ENCODE data around the gene ARF1. TPM values are rescaled to one million over a fixed set of nuclear protein-coding genes. Genes with fewer than 3 reads are reported as not detected.

The ARF1 gene
- total RNA-seq, 4 donors from 2014 or later = 284 to 385 (median 362) TPM

DNA sequence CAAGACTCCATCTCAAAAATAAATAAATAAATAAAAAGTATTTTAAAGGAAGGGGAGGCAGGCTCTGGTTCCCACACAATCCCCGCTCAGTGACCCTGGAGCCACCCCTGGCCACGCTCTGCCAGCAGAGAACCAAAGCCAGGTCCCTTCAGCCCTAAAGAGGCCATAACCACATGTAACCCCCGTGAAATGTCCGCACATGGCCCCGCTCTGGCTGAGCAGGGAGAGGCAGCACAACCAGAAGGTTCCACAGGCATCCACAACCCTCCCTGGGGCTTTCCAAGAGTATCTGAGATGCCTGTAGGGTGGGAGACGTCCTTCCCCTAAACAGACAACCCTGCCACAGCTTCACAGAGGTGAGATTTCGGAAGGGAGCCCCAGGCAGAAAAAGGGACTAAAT is 1.4 kb upstream of the ARF1 start:
- no peak overlapping the region for H3K27ac ChIP-seq
- TF ChIP-seq CTCF (IDR thresholded peaks at IDR 0.05) (no peak), EP300 (IDR thresholded peaks at IDR 0.05) (no peak), POLR2AphosphoS5 (IDR thresholded peaks at IDR 0.05) (no peak), POLR2A (IDR thresholded peaks at IDR 0.05) (no peak)
- H3K36me3 ChIP-seq = no peaks in the 10 kb centered on the region
- H3K4me3 ChIP-seq = peak overlapping the region; percentile 97
- H3K4me1 ChIP-seq = peaks cover 40% of the 10 kb centered on the region
- peak in 1 of 2 donors; percentile 68 for DNase-seq (ENCODE audit: low spot score in 2 of 2)
- WGBS = 68% methylated on average over 6 of the region's 7 CpGs
- H3K27me3 ChIP-seq = no peaks in the 10 kb centered on the region
- H3K9me3 ChIP-seq = no peaks in the 10 kb centered on the region

DNA sequence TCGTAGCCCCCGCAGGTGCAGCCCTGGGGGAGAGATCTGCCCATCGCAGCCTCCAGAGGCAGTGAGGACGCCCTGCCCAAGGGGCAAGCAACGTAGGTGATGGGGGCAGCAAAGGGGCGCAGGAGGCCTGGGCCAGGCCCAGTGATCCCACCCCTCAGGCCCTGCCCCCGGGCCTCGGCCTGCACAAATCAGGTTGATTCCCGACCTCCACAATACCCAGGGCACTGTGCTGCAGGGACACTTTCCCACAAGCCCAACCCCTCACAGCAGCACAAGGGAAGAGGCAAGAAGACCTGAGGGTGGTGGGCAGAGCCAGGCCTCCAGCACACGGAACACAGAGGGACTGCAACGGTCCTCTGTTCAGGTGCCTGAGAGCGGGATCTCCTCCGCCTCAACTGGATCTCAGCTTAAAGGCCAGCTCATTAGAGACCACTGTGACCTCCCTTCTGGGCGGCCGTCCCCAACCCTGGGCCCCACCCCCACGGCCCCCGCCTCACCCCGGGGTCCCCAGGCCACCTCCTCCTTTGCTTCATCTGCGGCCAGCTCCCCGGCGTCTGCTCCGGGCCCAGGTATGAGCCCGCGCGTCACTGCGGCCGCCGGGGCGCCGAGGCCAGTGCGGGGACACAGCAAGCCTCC is 812 bp upstream of the ARF1 start:
- WGBS = 19% methylated on average over 9 of the region's 31 CpGs
- Histone ChIP-seq H3K27ac (peak overlapping the region; percentile 98), H3K27me3 (no peaks in the 10 kb centered on the region), H3K36me3 (no peaks in the 10 kb centered on the region), H3K9me3 (no peaks in the 10 kb centered on the region), H3K4me1 (peaks cover 45% of the 10 kb centered on the region), H3K4me3 (peak overlapping the region; percentile 97)
- DNase-seq (ENCODE audit: low spot score in 2 of 2) = peak in 1 of 2 donors; percentile 73
- TF ChIP-seq EP300 (IDR thresholded peaks at IDR 0.05) (no peak), CTCF (IDR thresholded peaks at IDR 0.05) (no peak)

DNA sequence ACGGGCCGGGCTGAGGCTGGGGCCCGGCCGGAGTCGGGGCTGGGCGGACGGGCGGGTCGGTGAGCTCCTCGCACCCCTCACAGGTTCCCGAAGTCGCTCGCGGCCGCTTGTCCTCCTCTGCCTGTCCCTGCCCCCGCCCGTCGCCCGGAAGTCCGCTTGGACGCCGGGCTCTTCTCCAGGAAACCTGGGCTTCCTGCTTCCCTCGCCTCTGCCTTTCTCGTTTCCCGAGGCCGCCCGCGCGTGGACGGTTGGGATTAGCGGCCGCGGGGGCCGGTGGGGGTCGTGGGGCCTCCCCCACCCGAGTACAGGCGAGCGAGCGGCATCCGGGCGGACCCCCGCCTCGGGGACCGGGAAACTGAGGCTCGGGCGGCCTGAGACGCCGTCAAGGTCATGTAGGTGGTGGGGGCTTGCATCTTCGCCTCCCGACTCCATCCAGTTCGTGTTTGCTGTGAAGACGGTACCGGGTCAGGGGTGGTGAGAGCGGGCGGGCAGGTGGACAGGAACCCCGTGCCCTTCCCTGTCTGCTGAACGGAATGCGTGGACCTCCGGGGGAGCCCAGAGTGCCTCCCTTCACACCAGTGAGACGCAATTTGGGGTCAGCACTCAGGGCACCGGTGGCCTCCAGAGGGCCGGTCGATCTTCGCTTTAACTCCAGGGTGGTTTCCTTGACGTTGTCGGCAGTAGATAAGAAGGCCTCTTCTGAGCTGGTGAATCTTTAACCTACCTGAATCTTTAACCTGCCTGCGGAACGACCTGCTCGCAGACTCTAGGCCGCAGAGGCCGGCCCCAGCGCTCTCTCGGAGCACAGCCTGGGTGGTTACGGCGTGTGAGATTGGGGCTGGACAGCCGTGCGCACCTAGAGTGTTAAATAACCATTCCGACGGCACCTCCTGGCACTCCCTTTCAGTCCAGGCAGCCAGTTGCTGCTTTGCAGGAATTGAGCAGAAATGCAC is 686 bp downstream of the ARF1 start:
- no peaks in the 10 kb centered on the region for H3K36me3 ChIP-seq
- peak overlapping the region; percentile 98 for H3K27ac ChIP-seq
- TF ChIP-seq POLR2AphosphoS5 (IDR thresholded peaks at IDR 0.05) = no peak
- no peak for TF ChIP-seq EP300 (IDR thresholded peaks at IDR 0.05)
- no peak for TF ChIP-seq CTCF (IDR thresholded peaks at IDR 0.05)
- no peak for TF ChIP-seq POLR2A (IDR thresholded peaks at IDR 0.05)
- H3K4me1 ChIP-seq = peaks cover 60% of the 10 kb centered on the region
- 0% methylated on average over 3 of the region's 79 CpGs for WGBS
- DNase-seq (ENCODE audit: low spot score in 2 of 2) = peak in 1 of 2 donors; percentile 84
- H3K9me3 ChIP-seq = no peaks in the 10 kb centered on the region
- H3K27me3 ChIP-seq = no peaks in the 10 kb centered on the region
- H3K4me3 ChIP-seq = peak overlapping the region; percentile 97

DNA sequence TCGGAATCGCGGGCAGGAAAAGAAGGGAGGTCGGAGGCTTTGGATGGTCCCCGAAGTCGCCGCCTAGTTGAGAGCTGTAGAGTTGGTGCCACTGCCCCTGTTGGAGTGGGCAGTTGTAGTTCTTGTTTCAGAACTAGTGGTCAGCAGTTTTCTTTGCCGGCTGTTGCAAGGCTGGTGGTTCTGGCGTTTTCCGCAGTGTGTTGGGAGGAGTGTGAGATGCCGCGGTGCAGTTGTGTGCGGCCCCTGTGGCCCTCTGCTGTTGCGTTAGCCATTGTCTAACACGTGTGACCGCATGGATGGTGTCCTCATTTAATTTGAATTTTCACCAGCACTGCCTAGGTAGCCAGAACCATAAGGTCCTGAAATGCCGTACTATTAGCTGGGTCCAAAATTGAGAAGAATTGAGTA is 1.4 kb downstream of the ARF1 start:
- Histone ChIP-seq H3K27ac (peak overlapping the region; percentile 98), H3K4me1 (peaks cover 67% of the 10 kb centered on the region), H3K4me3 (peak overlapping the region; percentile 97), H3K36me3 (no peaks in the 10 kb centered on the region), H3K9me3 (no peaks in the 10 kb centered on the region), H3K27me3 (no peaks in the 10 kb centered on the region)
- no peak for TF ChIP-seq POLR2AphosphoS5 (IDR thresholded peaks at IDR 0.05)
- no peak for TF ChIP-seq CTCF (IDR thresholded peaks at IDR 0.05)
- TF ChIP-seq POLR2A (IDR thresholded peaks at IDR 0.05) = no peak
- TF ChIP-seq EP300 (IDR thresholded peaks at IDR 0.05) = no peak
- WGBS = 1% methylated on average over 17 of the region's 17 CpGs
- no peak for DNase-seq (ENCODE audit: low spot score in 2 of 2)

- no peaks in the 10 kb centered on the region for H3K36me3 ChIP-seq
- DNase-seq (ENCODE audit: low spot score in 2 of 2) = no peak
- H3K4me1 ChIP-seq = peaks cover 71% of the 10 kb centered on the region
- peak overlapping the region; percentile 98 for H3K27ac ChIP-seq
- TF ChIP-seq POLR2A (IDR thresholded peaks at IDR 0.05) = peak in 1 of 2 donors; percentile 54
- no peak for TF ChIP-seq CTCF (IDR thresholded peaks at IDR 0.05)
- TF ChIP-seq POLR2AphosphoS5 (IDR thresholded peaks at IDR 0.05) = no peak
- TF ChIP-seq EP300 (IDR thresholded peaks at IDR 0.05) = no peak
- WGBS = 11% methylated on average over 3 of the region's 3 CpGs
- peak overlapping the region; percentile 97 for H3K4me3 ChIP-seq
- H3K9me3 ChIP-seq = no peaks in the 10 kb centered on the region
- H3K27me3 ChIP-seq = no peaks in the 10 kb centered on the region
Measured at GRCh38 chr1:228084325-228084724, 1.8 kb downstream of the ARF1 start.

Measured in suprapubic skin (tissue), 4 donors.